ENCODE data around the gene COL18A1. TPM values are rescaled to one million over a fixed set of nuclear protein-coding genes. Genes with fewer than 3 reads are reported as not detected.
"Not testable (repeated sequence)": the region's sequence is repeated elsewhere in the genome, so short reads cannot be mapped to it uniquely, and the experiment has no call there.

COL18A1 gene
- total RNA-seq, 1 experiment from 2014 or later, result 3.3 TPM

DNA sequence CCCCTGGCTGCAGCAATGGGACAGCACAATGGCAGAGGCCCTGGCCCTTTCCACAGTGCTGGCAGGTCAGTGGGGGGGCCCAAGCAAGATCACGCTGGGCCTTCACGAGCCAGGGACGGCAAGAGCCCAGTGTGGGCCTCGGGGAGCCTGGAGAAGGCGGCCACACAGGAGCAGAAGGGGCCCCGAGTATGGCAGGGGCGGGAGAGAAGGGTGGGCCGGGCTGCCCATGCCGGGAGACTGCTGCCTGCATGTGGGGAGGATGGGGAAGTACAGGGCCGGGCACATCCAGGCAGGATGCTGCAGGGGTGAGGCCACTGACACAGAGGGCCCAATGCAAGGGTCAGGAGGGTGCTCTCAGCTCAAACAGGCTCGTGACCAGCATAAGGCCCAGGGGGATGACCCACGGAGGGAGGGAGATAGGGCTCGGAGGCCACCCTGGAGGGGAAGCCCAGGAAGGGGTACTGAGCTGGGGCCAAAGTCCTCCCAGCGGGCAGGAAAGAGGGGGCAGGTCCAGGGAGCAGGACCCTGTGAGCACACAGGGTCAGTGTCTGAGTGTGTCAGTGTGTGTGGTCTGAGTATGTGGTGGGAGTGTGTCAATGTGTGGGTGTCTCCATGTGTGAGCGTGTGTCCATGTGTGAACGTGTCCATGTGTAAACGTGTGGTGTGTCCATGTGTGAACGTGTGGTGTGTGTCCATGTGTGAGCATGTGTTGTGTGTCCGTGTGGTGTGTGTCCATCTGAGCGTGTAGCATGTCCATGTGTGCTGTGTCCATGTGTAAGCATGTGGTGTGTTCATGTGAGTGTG is 124.2 kb downstream of the COL18A1 start:
- no peaks in the 10 kb centered on the region for H3K9me3 ChIP-seq (ENCODE audit: low read depth, low read length, poor library complexity, severe bottlenecking)
- H3K27ac ChIP-seq (ENCODE audit: low read depth, low read length, poor library complexity, severe bottlenecking), result no peak overlapping the region
- BruUV-seq (replicated peaks), result no TSS peak
- H3K27me3 ChIP-seq (replicated peaks; ENCODE audit: insufficient read depth, low read depth, low read length, poor library complexity), result no peaks in the 10 kb centered on the region
- intact Hi-C loops (cut with micrococcal nuclease; ENCODE audit: unreplicated experiment), result no loop called here
- CTCF ChIA-PET, result no interaction called here
- no peaks in the 10 kb centered on the region for H3K4me1 ChIP-seq (ENCODE audit: insufficient read depth, low read length, poor library complexity, severe bottlenecking)
- DNase-seq (ENCODE audit: low spot score), result no peak
- POLR2A ChIA-PET (ENCODE audit: low non-redundant PET), result no interaction called here
- no peak overlapping the region for H3K4me3 ChIP-seq (ENCODE audit: low read depth, low read length, poor library complexity, severe bottlenecking)
- H3K36me3 ChIP-seq (ENCODE audit: insufficient read depth, low read length, poor library complexity, severe bottlenecking), result peaks cover 46% of the 10 kb centered on the region
- TF ChIP-seq, protein P1, sequence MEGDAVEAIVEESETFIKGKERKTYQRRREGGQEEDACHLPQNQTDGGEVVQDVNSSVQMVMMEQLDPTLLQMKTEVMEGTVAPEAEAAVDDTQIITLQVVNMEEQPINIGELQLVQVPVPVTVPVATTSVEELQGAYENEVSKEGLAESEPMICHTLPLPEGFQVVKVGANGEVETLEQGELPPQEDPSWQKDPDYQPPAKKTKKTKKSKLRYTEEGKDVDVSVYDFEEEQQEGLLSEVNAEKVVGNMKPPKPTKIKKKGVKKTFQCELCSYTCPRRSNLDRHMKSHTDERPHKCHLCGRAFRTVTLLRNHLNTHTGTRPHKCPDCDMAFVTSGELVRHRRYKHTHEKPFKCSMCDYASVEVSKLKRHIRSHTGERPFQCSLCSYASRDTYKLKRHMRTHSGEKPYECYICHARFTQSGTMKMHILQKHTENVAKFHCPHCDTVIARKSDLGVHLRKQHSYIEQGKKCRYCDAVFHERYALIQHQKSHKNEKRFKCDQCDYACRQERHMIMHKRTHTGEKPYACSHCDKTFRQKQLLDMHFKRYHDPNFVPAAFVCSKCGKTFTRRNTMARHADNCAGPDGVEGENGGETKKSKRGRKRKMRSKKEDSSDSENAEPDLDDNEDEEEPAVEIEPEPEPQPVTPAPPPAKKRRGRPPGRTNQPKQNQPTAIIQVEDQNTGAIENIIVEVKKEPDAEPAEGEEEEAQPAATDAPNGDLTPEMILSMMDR (conservative IDR thresholded peaks at IDR 0.05; ENCODE audit: low read depth, low read length), result no peak
- no peak for TF ChIP-seq EZH2 (IDR thresholded peaks at IDR 0.05; ENCODE audit: borderline replicate concordance, low read depth, low read length, poor library complexity, severe bottlenecking)

DNA sequence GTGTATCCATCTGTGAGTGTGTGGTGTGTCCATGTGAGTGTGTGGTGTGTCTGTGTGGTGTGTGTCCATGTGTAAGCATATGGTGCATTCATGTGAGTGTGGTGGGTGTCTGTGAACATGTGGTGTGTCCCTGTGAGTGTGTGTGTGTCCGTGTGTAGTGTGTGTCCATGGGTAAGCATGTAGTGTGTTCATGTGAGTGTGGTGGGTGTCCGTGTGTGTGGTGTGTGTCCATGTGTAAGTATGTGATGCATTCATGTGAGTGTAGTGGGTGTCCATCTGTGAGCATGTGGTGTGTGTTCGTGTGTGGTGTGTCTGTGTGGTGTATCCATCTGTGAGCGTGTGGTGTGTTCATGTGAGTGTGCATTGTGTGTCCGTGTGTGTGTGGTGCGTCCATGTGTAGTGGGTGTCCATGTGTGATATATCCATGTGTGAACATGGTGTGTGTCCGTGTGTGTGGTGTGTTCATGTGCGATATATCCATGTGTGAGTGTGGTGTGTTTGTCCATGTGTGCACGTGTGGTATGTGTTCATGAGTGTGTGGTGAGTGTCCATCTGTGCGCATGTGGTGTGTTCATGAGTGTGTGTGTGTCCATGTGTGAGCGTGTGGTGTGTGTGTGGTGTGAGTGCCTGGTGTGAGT is 124.9 kb downstream of the COL18A1 start:
- no peak overlapping the region for H3K27ac ChIP-seq (ENCODE audit: low read depth, low read length, poor library complexity, severe bottlenecking)

DNA sequence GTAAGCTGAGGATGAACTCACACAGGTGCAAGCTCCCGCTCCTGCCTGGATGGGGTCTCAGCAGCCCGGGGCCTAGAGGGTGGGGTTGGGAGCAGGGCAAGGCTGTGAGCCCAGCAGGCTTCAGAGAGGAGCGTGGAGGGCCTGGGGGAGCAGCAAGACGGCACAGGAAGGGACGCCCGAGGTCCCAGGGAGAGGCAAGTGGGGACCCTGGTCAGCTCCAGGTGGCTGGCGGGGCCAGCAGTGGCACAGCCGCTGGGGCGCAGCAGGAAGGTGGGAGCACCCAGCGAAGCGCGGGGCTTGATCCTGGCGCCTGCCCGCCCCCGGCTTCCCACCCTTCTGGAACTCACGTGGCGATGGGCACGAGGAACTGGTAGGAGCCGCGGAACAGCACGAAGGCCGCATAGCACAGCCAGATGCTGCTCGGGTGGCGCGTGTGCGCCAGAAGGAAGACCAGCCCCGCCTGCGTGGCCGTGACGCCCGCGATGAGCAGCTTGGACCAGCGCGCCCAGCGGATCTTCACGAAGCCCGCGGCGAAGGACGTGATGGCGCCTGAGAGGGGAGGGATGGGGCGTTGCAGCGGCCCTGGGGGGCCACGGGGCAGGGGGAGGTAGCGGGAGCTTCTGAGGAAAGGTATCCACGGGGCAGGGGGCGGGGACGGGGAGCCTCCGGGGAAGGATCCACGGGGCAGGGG is 125.6 kb downstream of the COL18A1 start:
- H3K4me1 ChIP-seq (ENCODE audit: insufficient read depth, low read length, poor library complexity, severe bottlenecking), result no peaks in the 10 kb centered on the region
- H3K36me3 ChIP-seq (ENCODE audit: insufficient read depth, low read length, poor library complexity, severe bottlenecking), result peaks cover 48% of the 10 kb centered on the region
- no TSS peak for BruUV-seq (replicated peaks)
- TF ChIP-seq, protein P1 (conservative IDR thresholded peaks at IDR 0.05; ENCODE audit: low read depth, low read length), result no peak
- no peak for TF ChIP-seq EZH2 (IDR thresholded peaks at IDR 0.05; ENCODE audit: borderline replicate concordance, low read depth, low read length, poor library complexity, severe bottlenecking)
- ChIA-PET POLR2A (ENCODE audit: low non-redundant PET) (no interaction called here), CTCF (no interaction called here)
- intact Hi-C loops (cut with micrococcal nuclease; ENCODE audit: unreplicated experiment), result no loop called here
- no peak overlapping the region for H3K27ac ChIP-seq (ENCODE audit: low read depth, low read length, poor library complexity, severe bottlenecking)
- no peaks in the 10 kb centered on the region for H3K27me3 ChIP-seq (replicated peaks; ENCODE audit: insufficient read depth, low read depth, low read length, poor library complexity)
- no peak overlapping the region for H3K4me3 ChIP-seq (ENCODE audit: low read depth, low read length, poor library complexity, severe bottlenecking)
- no peaks in the 10 kb centered on the region for H3K9me3 ChIP-seq (ENCODE audit: low read depth, low read length, poor library complexity, severe bottlenecking)
- no peak for DNase-seq (ENCODE audit: low spot score)

More for the DNA sequence above, 124.9 kb downstream of the COL18A1 start:
- H3K4me1 ChIP-seq (ENCODE audit: insufficient read depth, low read length, poor library complexity, severe bottlenecking), result no peaks in the 10 kb centered on the region
- ChIA-PET POLR2A (ENCODE audit: low non-redundant PET) (no interaction called here), CTCF (no interaction called here)
- TF ChIP-seq, protein P1 (conservative IDR thresholded peaks at IDR 0.05; ENCODE audit: low read depth, low read length), result no peak
- no peak for TF ChIP-seq EZH2 (IDR thresholded peaks at IDR 0.05; ENCODE audit: borderline replicate concordance, low read depth, low read length, poor library complexity, severe bottlenecking)
- no peaks in the 10 kb centered on the region for H3K27me3 ChIP-seq (replicated peaks; ENCODE audit: insufficient read depth, low read depth, low read length, poor library complexity)
- no peaks in the 10 kb centered on the region for H3K9me3 ChIP-seq (ENCODE audit: low read depth, low read length, poor library complexity, severe bottlenecking)
- H3K36me3 ChIP-seq (ENCODE audit: insufficient read depth, low read length, poor library complexity, severe bottlenecking), result peaks cover 49% of the 10 kb centered on the region
- TSS peak; percentile 28 for BruUV-seq (replicated peaks)
- intact Hi-C loops (cut with micrococcal nuclease; ENCODE audit: unreplicated experiment), result no loop called here
- no peak for DNase-seq (ENCODE audit: low spot score)
- no peak overlapping the region for H3K4me3 ChIP-seq (ENCODE audit: low read depth, low read length, poor library complexity, severe bottlenecking)

DNA sequence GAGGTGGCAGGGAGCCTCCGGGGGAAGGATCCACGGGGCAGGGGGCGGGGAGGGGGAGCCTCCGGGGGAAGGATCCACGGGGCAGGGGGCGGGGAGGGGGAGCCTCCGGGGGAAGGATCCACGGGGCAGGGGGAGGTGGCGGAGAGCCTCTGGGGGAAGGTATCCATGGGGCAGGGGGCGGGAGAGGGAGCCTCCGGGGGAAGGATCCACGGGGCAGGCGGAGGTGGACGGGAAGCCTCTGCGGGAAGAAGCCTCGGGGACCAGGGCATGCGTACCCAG is 126.1 kb downstream of the COL18A1 start:
- H3K4me1 ChIP-seq (ENCODE audit: insufficient read depth, low read length, poor library complexity, severe bottlenecking); CTCF ChIA-PET; DNase-seq (ENCODE audit: low spot score); H3K27ac ChIP-seq (ENCODE audit: low read depth, low read length, poor library complexity, severe bottlenecking); H3K9me3 ChIP-seq (ENCODE audit: low read depth, low read length, poor library complexity, severe bottlenecking); H3K27me3 ChIP-seq (replicated peaks; ENCODE audit: insufficient read depth, low read depth, low read length, poor library complexity); POLR2A ChIA-PET (ENCODE audit: low non-redundant PET); H3K4me3 ChIP-seq (ENCODE audit: low read depth, low read length, poor library complexity, severe bottlenecking); BruUV-seq (replicated peaks); intact Hi-C loops (cut with micrococcal nuclease; ENCODE audit: unreplicated experiment): not testable (repeated sequence)
- peaks cover 46% of the 10 kb centered on the region for H3K36me3 ChIP-seq (ENCODE audit: insufficient read depth, low read length, poor library complexity, severe bottlenecking)
